ENCODE data around the gene EFCC1.

- TF ChIP-seq POLR2A (IDR thresholded peaks at IDR 0.05; ENCODE audit: borderline replicate concordance, extremely low read depth, insufficient read depth, insufficient read length) (no peak), CTCF (IDR thresholded peaks at IDR 0.05 in 2 of 3, conservative IDR thresholded peaks at IDR 0.05 in 1 of 3; ENCODE audit: borderline replicate concordance in 1 of 3, insufficient read depth in 1 of 3, low read depth in 2 of 3, low read length in 2 of 3) (no peak), EZH2 (IDR thresholded peaks at IDR 0.05) (no peak), EGR1 (IDR thresholded peaks at IDR 0.05; ENCODE audit: low read depth) (no peak), POLR2AphosphoS5 (IDR thresholded peaks at IDR 0.05; ENCODE audit: low read depth, low read length) (no peak), ZNF274 (IDR thresholded peaks at IDR 0.05; ENCODE audit: low read depth, low read length) (no peak), EZH2phosphoT487 (IDR thresholded peaks at IDR 0.05; ENCODE audit: borderline replicate concordance) (no peak), REST (IDR thresholded peaks at IDR 0.05; ENCODE audit: low read depth) (no peak), JUND (IDR thresholded peaks at IDR 0.05) (no peak)
Measured at GRCh38 chr3:129032716-129033115, 31.6 kb downstream of the EFCC1 start.
